Testis (tissue), 3 donors: Measurements from ENCODE around the gene NKD1. TPM values are rescaled to one million over a fixed set of nuclear protein-coding genes. Genes with fewer than 3 reads are reported as not detected.

ENCODE experiments used
- DNase-seq: peaks from one replicate; pipeline ENCODE4 v3.0.0-alpha.2; 2019
- H3K27ac ChIP-seq, 2 donors: fragments of 200-600 bp; sonication (generic); one replicate each; pipeline ENCODE4 v1.5.1; 2019
- H3K27me3 ChIP-seq: fragments of 200-600 bp; sonication (generic); one replicate; pipeline ENCODE4 v1.5.1; 2019
- H3K36me3 ChIP-seq: fragments of 200-600 bp; sonication (generic); one replicate; pipeline ENCODE4 v1.5.1; 2017; ENCODE audit warnings: low read depth; ENCODE audit errors: missing control alignments
- H3K4me1 ChIP-seq: fragments of 200-600 bp; sonication (generic); one replicate; pipeline ENCODE4 v1.5.1; 2019
- H3K4me3 ChIP-seq, 2 donors: fragments of 200-600 bp; sonication (generic); one replicate each; pipeline ENCODE4 v1.5.1; 2017 to 2019
- H3K9me3 ChIP-seq: fragments of 200-600 bp; sonication (generic); one replicate; pipeline ENCODE4 v1.5.1; 2017
- POLR2A ChIP-seq: fragments of 450-650 bp; IDR thresholded peaks from one replicate; pipeline ENCODE4 v1.6.1; 2017; ENCODE audit warnings: antibody characterized with exemption, mild to moderate bottlenecking, moderate library complexity
- WGBS, 2 donors: methylation state at CpG; one replicate each; pipeline ENCODE4 v1.1.5; 2018; 5-methylcytosine and 5-hydroxymethylcytosine counted together
- intact Hi-C: fragments of 100-400 bp; cut with DNase I; formaldehyde crosslinking; loops from one replicate; pipeline ENCODE4 v1.15.1; 2023; ENCODE audit warnings: low total_unique reads
- polyA plus RNA-seq: library from polyadenylated mRNA; stranded (reverse); fragments of 350-450 nt; fragmentation: Illumina TruSeq; extraction: RNeasy Lipid Tissue Mini Kit (QIAGEN cat#74804); gene quantifications from one replicate; pipeline ENCODE4 v1.2.3, GENCODE V29; 2014; ENCODE audit warnings: low read depth, low replicate concordance; ENCODE audit not compliant: insufficient read depth
- total RNA-seq, 2 donors: library from RNA; depleted of rRNA; stranded (reverse); fragments of >200 nt; gene quantifications; one replicate each; pipeline ENCODE4 v1.2.3, GENCODE V29; 2016
- TF ChIP-seq, protein P1 (sequence below), 3 experiments: fragments of 450-650 bp in 2 of 3; fragments of 200-600 bp in 1 of 3; sonication (generic) in 1 of 3; IDR thresholded peaks; one replicate each; pipeline ENCODE4 v1.5.1; 2016 to 2019; ENCODE audit warnings: antibody characterized with exemption in 3 of 3, mild to moderate bottlenecking in 2 of 3, moderate library complexity in 1 of 3

Gene NKD1
- total and polyA plus RNA-seq, 3 donors from 2014 or later: 5.9 to 14.4 (median 8.4) TPM

DNA sequence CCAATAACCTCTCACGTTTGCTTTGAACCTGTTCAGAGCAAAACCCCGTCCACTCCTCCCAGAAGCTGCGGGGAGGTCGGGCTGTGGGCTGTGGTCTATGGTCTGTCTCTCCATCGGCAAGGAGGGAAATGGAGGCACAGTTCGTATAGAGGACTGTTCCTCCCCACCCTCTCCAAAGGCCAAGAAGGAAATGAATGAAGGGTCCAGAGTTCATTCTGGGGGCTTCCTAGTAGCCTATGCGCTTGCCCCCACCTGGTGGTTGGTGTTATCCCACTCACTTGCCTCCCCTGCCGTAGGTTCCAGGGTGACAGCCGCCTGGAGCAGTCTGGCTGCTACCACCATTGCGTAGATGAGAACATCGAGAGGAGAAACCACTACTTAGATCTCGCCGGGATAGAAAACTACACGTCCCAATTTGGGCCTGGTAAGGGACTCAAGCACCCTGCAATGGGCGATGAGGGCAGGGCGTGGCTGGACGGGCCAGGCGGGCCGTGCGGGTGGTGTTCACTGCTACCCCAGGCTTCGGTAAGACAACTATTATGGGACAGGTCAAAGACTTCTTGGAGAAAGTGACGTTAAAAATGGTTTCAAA lies 83.9 kb downstream of the NKD1 start:
- Histone ChIP-seq H3K36me3 (no peaks in the 10 kb centered on the region), H3K27ac (no peak overlapping the region), H3K4me3 (no peak overlapping the region), H3K27me3 (no peaks in the 10 kb centered on the region), H3K4me1 (no peaks in the 10 kb centered on the region), H3K9me3 (no peaks in the 10 kb centered on the region)
- intact Hi-C loops: no loop called here
- DNase-seq: no peak
- WGBS, 2 donors: 93 to 95% methylated on average over 22 of the region's 22 CpGs
- TF ChIP-seq, protein P1, sequence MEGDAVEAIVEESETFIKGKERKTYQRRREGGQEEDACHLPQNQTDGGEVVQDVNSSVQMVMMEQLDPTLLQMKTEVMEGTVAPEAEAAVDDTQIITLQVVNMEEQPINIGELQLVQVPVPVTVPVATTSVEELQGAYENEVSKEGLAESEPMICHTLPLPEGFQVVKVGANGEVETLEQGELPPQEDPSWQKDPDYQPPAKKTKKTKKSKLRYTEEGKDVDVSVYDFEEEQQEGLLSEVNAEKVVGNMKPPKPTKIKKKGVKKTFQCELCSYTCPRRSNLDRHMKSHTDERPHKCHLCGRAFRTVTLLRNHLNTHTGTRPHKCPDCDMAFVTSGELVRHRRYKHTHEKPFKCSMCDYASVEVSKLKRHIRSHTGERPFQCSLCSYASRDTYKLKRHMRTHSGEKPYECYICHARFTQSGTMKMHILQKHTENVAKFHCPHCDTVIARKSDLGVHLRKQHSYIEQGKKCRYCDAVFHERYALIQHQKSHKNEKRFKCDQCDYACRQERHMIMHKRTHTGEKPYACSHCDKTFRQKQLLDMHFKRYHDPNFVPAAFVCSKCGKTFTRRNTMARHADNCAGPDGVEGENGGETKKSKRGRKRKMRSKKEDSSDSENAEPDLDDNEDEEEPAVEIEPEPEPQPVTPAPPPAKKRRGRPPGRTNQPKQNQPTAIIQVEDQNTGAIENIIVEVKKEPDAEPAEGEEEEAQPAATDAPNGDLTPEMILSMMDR (IDR thresholded peaks at IDR 0.05): no peak
- TF ChIP-seq POLR2A: no peak

- Histone ChIP-seq H3K9me3 (no peaks in the 10 kb centered on the region), H3K36me3 (no peaks in the 10 kb centered on the region), H3K4me3 (no peak overlapping the region), H3K27me3 (no peaks in the 10 kb centered on the region), H3K4me1 (no peaks in the 10 kb centered on the region), H3K27ac (no peak overlapping the region)
- WGBS, 2 donors: 90 to 96% methylated on average over 26 to 28 of the region's 30 CpGs
- intact Hi-C loops: no loop called here
- TF ChIP-seq POLR2A: no peak
- TF ChIP-seq, protein P1 (IDR thresholded peaks at IDR 0.05): no peak
- no peak for DNase-seq
Observed at GRCh38 chr16:50632927-50633800, 85.0 kb downstream of the NKD1 start.

DNA sequence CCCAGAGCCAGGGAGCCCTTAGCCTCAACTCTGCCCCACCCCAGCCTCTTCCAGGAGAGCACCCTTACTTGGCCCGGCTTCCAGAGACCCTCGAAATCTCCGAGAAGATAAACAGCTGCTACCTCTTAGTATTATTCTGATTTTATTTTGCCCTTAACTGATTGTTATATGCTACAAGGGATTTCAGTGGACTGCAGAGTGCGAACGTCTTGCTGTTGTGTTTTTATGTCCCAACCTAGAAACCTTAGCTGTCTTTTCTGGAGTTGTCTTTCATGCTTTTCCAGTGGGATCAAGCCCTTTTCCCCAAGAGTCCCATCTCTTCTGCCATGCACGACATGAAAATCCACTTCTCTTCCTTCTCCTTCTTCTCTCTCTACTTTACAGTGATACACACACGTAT lies 85.9 kb downstream of the NKD1 start:
- no peaks in the 10 kb centered on the region for H3K4me1 ChIP-seq
- no peaks in the 10 kb centered on the region for H3K9me3 ChIP-seq
- 92 to 97% methylated on average over 7 of the region's 7 CpGs for WGBS, 2 donors
- no peak overlapping the region for H3K4me3 ChIP-seq
- no peak overlapping the region for H3K27ac ChIP-seq
- no peak for DNase-seq
- H3K27me3 ChIP-seq: no peaks in the 10 kb centered on the region
- no peak for TF ChIP-seq POLR2A
- TF ChIP-seq, protein P1 (IDR thresholded peaks at IDR 0.05): no peak
- H3K36me3 ChIP-seq: no peaks in the 10 kb centered on the region
- intact Hi-C loops: no loop called here

DNA sequence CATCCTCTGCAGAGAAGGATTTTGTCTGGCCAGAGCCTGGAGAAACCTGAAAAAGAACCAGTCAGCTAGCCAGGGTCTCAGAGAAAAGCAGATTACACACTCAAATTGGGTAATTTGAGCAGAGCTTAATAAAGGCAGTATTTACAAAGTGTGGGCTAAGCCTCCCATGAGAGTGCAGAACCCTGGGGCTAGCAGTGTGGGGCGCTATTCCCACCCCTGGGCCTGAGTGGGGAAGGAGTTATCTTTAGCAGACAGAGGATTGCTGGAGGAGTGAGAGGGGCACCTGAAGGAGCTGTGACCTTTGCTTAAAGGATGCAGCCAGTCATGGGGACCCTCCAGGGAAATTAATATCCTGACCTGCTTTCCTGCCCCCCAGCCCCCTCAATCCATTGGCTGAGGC lies 86.8 kb downstream of the NKD1 start:
- TF ChIP-seq POLR2A: no peak
- TF ChIP-seq, protein P1 (IDR thresholded peaks at IDR 0.05): no peak
- intact Hi-C loops: no loop called here
- Histone ChIP-seq H3K27me3 (no peaks in the 10 kb centered on the region), H3K27ac (no peak overlapping the region), H3K4me3 (no peak overlapping the region), H3K4me1 (no peaks in the 10 kb centered on the region), H3K9me3 (no peaks in the 10 kb centered on the region), H3K36me3 (no peaks in the 10 kb centered on the region)
- DNase-seq: no peak
- 69 to 71% methylated on average over 1 of the region's 1 CpG for WGBS, 2 donors
